Testis (tissue), 3 donors: ENCODE measurements around the gene SLC6A7. TPM values are rescaled to one million over a fixed set of nuclear protein-coding genes. Genes with fewer than 3 reads are reported as not detected.

Experiments used
- DNase-seq: peaks from one replicate; pipeline ENCODE4 v3.0.0-alpha.2; 2019
- H3K27ac ChIP-seq, 2 donors: fragments of 200-600 bp; sonication (generic); one replicate each; pipeline ENCODE4 v1.5.1; 2019
- H3K27me3 ChIP-seq: fragments of 200-600 bp; sonication (generic); one replicate; pipeline ENCODE4 v1.5.1; 2019
- H3K36me3 ChIP-seq: fragments of 200-600 bp; sonication (generic); one replicate; pipeline ENCODE4 v1.5.1; 2017; ENCODE audit warnings: low read depth; ENCODE audit errors: missing control alignments
- H3K4me1 ChIP-seq: fragments of 200-600 bp; sonication (generic); one replicate; pipeline ENCODE4 v1.5.1; 2019
- H3K4me3 ChIP-seq, 2 donors: fragments of 200-600 bp; sonication (generic); one replicate each; pipeline ENCODE4 v1.5.1; 2017 to 2019
- H3K9me3 ChIP-seq: fragments of 200-600 bp; sonication (generic); one replicate; pipeline ENCODE4 v1.5.1; 2017
- POLR2A ChIP-seq: fragments of 450-650 bp; IDR thresholded peaks from one replicate; pipeline ENCODE4 v1.6.1; 2017; ENCODE audit warnings: antibody characterized with exemption, mild to moderate bottlenecking, moderate library complexity
- WGBS, 2 donors: methylation state at CpG; one replicate each; pipeline ENCODE4 v1.1.5; 2018; 5-methylcytosine and 5-hydroxymethylcytosine counted together
- intact Hi-C: fragments of 100-400 bp; cut with DNase I; formaldehyde crosslinking; loops from one replicate; pipeline ENCODE4 v1.15.1; 2023; ENCODE audit warnings: low total_unique reads
- polyA plus RNA-seq: library from polyadenylated mRNA; stranded (reverse); fragments of 350-450 nt; fragmentation: Illumina TruSeq; extraction: RNeasy Lipid Tissue Mini Kit (QIAGEN cat#74804); gene quantifications from one replicate; pipeline ENCODE4 v1.2.3, GENCODE V29; 2014; ENCODE audit warnings: low read depth, low replicate concordance; ENCODE audit not compliant: insufficient read depth
- total RNA-seq, 2 donors: library from RNA; depleted of rRNA; stranded (reverse); fragments of >200 nt; gene quantifications; one replicate each; pipeline ENCODE4 v1.2.3, GENCODE V29; 2016
- TF ChIP-seq, protein P1 (sequence below), 3 experiments: fragments of 450-650 bp in 2 of 3; fragments of 200-600 bp in 1 of 3; sonication (generic) in 1 of 3; IDR thresholded peaks; one replicate each; pipeline ENCODE4 v1.5.1; 2016 to 2019; ENCODE audit warnings: antibody characterized with exemption in 3 of 3, mild to moderate bottlenecking in 2 of 3, moderate library complexity in 1 of 3

The SLC6A7 gene
- total and polyA plus RNA-seq, 3 donors from 2014 or later = 0.12 TPM; not detected in 2

DNA sequence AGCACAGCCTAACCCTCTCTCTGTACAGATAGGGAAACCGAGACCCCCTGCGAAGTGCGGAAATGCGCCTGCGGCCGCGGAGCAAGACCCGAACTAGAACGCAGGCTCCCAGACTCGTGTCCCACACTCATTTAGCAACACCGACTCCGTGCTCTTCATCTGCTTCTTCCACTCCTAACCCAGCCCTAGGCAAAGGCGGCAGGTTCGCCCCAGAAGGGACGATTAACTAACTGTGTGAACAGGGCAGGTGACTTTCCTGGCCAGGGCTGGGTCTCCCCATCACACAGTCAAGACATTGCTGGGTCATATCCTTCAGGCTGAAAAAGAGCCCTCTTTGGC is 22.4 kb upstream of the SLC6A7 start:
- Histone ChIP-seq H3K4me3 (peak overlapping the region; percentile 32 to 43), H3K9me3 (no peaks in the 10 kb centered on the region), H3K4me1 (peaks cover 34% of the 10 kb centered on the region), H3K27ac (no peak overlapping the region), H3K27me3 (no peaks in the 10 kb centered on the region), H3K36me3 (no peaks in the 10 kb centered on the region)
- intact Hi-C loops = no loop called here
- WGBS, 2 donors = 46 to 60% methylated on average over 15 of the region's 15 CpGs
- no peak for DNase-seq
- TF ChIP-seq, protein P1, sequence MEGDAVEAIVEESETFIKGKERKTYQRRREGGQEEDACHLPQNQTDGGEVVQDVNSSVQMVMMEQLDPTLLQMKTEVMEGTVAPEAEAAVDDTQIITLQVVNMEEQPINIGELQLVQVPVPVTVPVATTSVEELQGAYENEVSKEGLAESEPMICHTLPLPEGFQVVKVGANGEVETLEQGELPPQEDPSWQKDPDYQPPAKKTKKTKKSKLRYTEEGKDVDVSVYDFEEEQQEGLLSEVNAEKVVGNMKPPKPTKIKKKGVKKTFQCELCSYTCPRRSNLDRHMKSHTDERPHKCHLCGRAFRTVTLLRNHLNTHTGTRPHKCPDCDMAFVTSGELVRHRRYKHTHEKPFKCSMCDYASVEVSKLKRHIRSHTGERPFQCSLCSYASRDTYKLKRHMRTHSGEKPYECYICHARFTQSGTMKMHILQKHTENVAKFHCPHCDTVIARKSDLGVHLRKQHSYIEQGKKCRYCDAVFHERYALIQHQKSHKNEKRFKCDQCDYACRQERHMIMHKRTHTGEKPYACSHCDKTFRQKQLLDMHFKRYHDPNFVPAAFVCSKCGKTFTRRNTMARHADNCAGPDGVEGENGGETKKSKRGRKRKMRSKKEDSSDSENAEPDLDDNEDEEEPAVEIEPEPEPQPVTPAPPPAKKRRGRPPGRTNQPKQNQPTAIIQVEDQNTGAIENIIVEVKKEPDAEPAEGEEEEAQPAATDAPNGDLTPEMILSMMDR (IDR thresholded peaks at IDR 0.05) = no peak
- TF ChIP-seq POLR2A = no peak

DNA sequence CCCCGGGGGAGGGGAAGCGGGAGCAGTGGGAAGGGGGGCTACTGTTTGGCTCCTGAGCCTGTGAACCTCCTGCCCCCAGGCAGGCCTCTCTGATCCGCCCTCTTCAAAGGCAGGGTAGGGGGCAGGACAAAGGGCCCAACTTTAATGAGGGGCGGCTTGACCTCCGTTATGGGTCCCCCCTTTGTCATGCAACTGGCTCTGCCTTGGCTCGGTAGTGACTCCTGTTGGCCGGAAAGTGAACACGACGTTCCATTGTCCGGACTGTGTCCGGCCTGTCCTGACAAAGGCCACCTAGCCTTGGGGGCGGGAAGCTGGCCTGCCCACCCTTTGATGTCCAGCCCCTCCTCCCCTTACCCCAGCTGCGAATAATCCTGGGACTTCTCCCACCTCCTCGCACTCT is 22.0 kb upstream of the SLC6A7 start:
- no peak overlapping the region for H3K27ac ChIP-seq
- peaks cover 34% of the 10 kb centered on the region for H3K4me1 ChIP-seq
- 52 to 53% methylated on average over 11 to 14 of the region's 14 CpGs for WGBS, 2 donors
- H3K27me3 ChIP-seq = no peaks in the 10 kb centered on the region
- intact Hi-C loops = no loop called here
- TF ChIP-seq POLR2A = no peak
- TF ChIP-seq, protein P1 (IDR thresholded peaks at IDR 0.05) = no peak
- no peaks in the 10 kb centered on the region for H3K9me3 ChIP-seq
- no peak for DNase-seq
- no peaks in the 10 kb centered on the region for H3K36me3 ChIP-seq
- no peak overlapping the region for H3K4me3 ChIP-seq

DNA sequence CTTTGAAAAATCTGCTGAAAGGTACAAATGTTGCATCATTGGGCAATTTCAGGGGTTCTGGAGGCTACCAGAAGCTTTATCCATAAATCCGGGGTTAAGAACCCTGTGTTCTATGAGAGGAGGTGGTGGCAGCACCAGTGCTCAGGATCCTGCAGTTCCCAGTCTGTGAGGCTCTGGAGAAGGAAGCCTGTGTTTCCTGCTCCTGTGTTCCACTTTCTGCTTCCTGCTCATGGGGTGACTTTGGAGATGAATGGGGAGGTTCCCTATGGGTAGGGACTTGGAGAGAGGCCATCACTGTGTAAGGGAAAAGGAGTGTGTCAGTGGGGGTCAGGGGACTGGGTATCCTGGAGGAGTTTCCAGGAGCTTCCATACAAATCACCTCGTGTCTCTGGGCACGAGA is 21.0 kb upstream of the SLC6A7 start:
- TF ChIP-seq, protein P1 (IDR thresholded peaks at IDR 0.05) = no peak
- no peak for TF ChIP-seq POLR2A
- Histone ChIP-seq H3K27me3 (no peaks in the 10 kb centered on the region), H3K36me3 (no peaks in the 10 kb centered on the region), H3K4me3 (no peak overlapping the region), H3K9me3 (no peaks in the 10 kb centered on the region), H3K4me1 (peaks cover 25% of the 10 kb centered on the region), H3K27ac (peak overlapping the region in 1 of 2 donors; percentile 37)
- intact Hi-C loops = no loop called here
- 35 to 49% methylated on average over 3 of the region's 3 CpGs for WGBS, 2 donors
- DNase-seq = no peak

GRCh38 chr5:150172145-150172544 is 17.7 kb upstream of the SLC6A7 start:
- intact Hi-C loops = no loop called here
- Histone ChIP-seq H3K4me1 (peaks cover 29% of the 10 kb centered on the region), H3K27me3 (no peaks in the 10 kb centered on the region), H3K36me3 (no peaks in the 10 kb centered on the region), H3K9me3 (no peaks in the 10 kb centered on the region), H3K4me3 (no peak overlapping the region), H3K27ac (no peak overlapping the region)
- TF ChIP-seq, protein P1 (IDR thresholded peaks at IDR 0.05) = no peak
- no peak for TF ChIP-seq POLR2A
- WGBS, 2 donors = 75 to 76% methylated on average over 1 of the region's 1 CpG
- DNase-seq = no peak

DNA sequence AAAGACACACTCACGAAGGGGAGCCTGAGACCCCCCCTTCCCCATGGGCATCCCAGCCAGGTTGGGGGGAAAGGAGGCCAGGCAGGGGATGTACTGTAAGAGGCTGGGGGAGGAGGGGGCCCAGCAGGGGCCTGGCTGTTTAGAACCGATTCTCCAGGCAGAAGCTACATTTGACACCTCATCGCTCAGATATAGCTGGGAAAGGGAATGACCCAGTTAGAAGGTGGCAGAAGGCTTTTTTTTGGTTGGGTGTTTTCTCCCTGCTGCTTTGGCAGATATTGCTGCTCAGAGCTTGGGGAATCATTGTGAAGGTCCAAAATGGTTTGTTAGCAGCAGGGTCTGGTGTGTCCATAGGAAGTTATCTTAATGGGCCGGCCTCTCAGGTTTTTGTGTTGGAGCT is 17.3 kb upstream of the SLC6A7 start:
- no peaks in the 10 kb centered on the region for H3K36me3 ChIP-seq
- no peaks in the 10 kb centered on the region for H3K9me3 ChIP-seq
- peaks cover 33% of the 10 kb centered on the region for H3K4me1 ChIP-seq
- no peak for DNase-seq
- no peaks in the 10 kb centered on the region for H3K27me3 ChIP-seq
- H3K27ac ChIP-seq = no peak overlapping the region
- intact Hi-C loops = no loop called here
- TF ChIP-seq, protein P1 (IDR thresholded peaks at IDR 0.05) = no peak
- TF ChIP-seq POLR2A = no peak
- H3K4me3 ChIP-seq = no peak overlapping the region
- 77 to 79% methylated on average over 4 of the region's 4 CpGs for WGBS, 2 donors
